WTC11 (cell line): ENCODE results near the gene SLC22A4. TPM values are rescaled to one million over a fixed set of nuclear protein-coding genes. Genes with fewer than 3 reads are reported as not detected.

Experiments
- ATAC-seq: fragments of 200-7000 bp; cut with Tn5 transposase; 2 replicates; pipeline ENCODE4 v1.10.0; 2021; ENCODE audit warnings: mild to moderate bottlenecking, moderate library complexity
- CTCF ChIA-PET: fragments of 300-600 bp; sonication (Branson Sonifier 250); formaldehyde crosslinking; loops from one replicate; lab custom pipeline; 2021; ENCODE audit warnings: antibody characterized with exemption; lab: Charles Lee
- POLR2A ChIA-PET: fragments of 350-600 bp; sonication (Branson Sonifier 250); formaldehyde crosslinking; loops from one replicate; lab custom pipeline; 2021; ENCODE audit warnings: antibody characterized with exemption; lab: Charles Lee
- DNase-seq: peaks from one replicate; pipeline ENCODE4 v3.0.0; 2021; ENCODE audit warnings: low spot score
- H3K27ac Mint-ChIP-seq: 2 replicates; pipeline ENCODE4 v1.8.0; 2021; ENCODE audit warnings: mixed read lengths
- H3K27me3 Mint-ChIP-seq: 2 replicates; pipeline ENCODE4 v1.8.0; 2021; ENCODE audit warnings: low read depth, mild to moderate bottlenecking, moderate library complexity, mixed read lengths
- H3K36me3 Mint-ChIP-seq: 2 replicates; pipeline ENCODE4 v1.8.0; 2021; ENCODE audit warnings: mixed read lengths
- H3K4me1 Mint-ChIP-seq: 2 replicates; pipeline ENCODE4 v1.8.0; 2022; ENCODE audit warnings: mixed read lengths
- H3K4me3 Mint-ChIP-seq: 2 replicates; pipeline ENCODE4 v1.8.0; 2021; ENCODE audit warnings: mild to moderate bottlenecking, moderate library complexity, mixed read lengths
- H3K9me3 Mint-ChIP-seq: 2 replicates; pipeline ENCODE4 v1.8.0; 2021; ENCODE audit warnings: mixed read lengths
- CREM ChIP-seq: sonication (generic); formaldehyde crosslinking; IDR thresholded peaks from 2 replicates; pipeline ENCODE4 v1.8.1; 2022; ENCODE audit warnings: mild to moderate bottlenecking, missing genetic modification reagents, moderate library complexity
- CTCF ChIP-seq: fragments of 200-600 bp; IDR thresholded peaks from 2 replicates; pipeline ENCODE4 v1.8.0; 2022; ENCODE audit warnings: antibody characterized with exemption
- FOXJ3 ChIP-seq: sonication (generic); formaldehyde crosslinking; IDR thresholded peaks from 2 replicates; pipeline ENCODE4 v1.9.0; 2021; ENCODE audit warnings: missing genetic modification reagents, mild to moderate bottlenecking, borderline replicate concordance
- GRHL2 ChIP-seq: fragments of 250-450 bp; sonication (Bioruptor Pico); IDR thresholded peaks from 2 replicates; pipeline ENCODE4 v1.8.0; 2022; ENCODE audit warnings: mild to moderate bottlenecking, moderate library complexity; ENCODE audit not compliant: insufficient replicate concordance, severe bottlenecking
- MAX ChIP-seq: sonication (generic); formaldehyde crosslinking; IDR thresholded peaks from 2 replicates; pipeline ENCODE4 v1.8.0; 2022; ENCODE audit warnings: mild to moderate bottlenecking, missing genetic modification reagents
- MLX ChIP-seq: sonication (generic); formaldehyde crosslinking; IDR thresholded peaks from 2 replicates; pipeline ENCODE4 v1.8.1; 2023; ENCODE audit warnings: mild to moderate bottlenecking, missing genetic modification reagents, moderate library complexity
- NR1H2 ChIP-seq: sonication (generic); formaldehyde crosslinking; IDR thresholded peaks from 2 replicates; pipeline ENCODE4 v1.9.0; 2021; ENCODE audit warnings: mild to moderate bottlenecking, moderate library complexity, missing genetic modification reagents
- PRDM15 ChIP-seq: sonication (generic); formaldehyde crosslinking; IDR thresholded peaks from 2 replicates; pipeline ENCODE4 v1.8.0; 2022; ENCODE audit warnings: missing genetic modification reagents
- RORB ChIP-seq: fragments of 250-450 bp; sonication (Bioruptor Pico); IDR thresholded peaks from 2 replicates; pipeline ENCODE4 v1.9.0; 2021; ENCODE audit warnings: mild to moderate bottlenecking
- TP53 ChIP-seq: sonication (generic); formaldehyde crosslinking; IDR thresholded peaks from 2 replicates; pipeline ENCODE4 v1.8.1; 2023; ENCODE audit warnings: mild to moderate bottlenecking, missing genetic modification reagents
- ZNF121 ChIP-seq: sonication (generic); formaldehyde crosslinking; IDR thresholded peaks from 2 replicates; pipeline ENCODE4 v1.8.0; 2023; ENCODE audit warnings: missing genetic modification reagents
- ZNF263 ChIP-seq: sonication (generic); formaldehyde crosslinking; IDR thresholded peaks from 2 replicates; pipeline ENCODE4 v1.8.1; 2022; ENCODE audit warnings: low read depth, mild to moderate bottlenecking, moderate library complexity, missing genetic modification reagents
- ZNF423 ChIP-seq: fragments of 250-450 bp; sonication (Bioruptor Pico); IDR thresholded peaks from 2 replicates; pipeline ENCODE4 v2.1.2; 2022; ENCODE audit warnings: mild to moderate bottlenecking, moderate library complexity
- ZNF532 ChIP-seq: fragments of 250-450 bp; sonication (Bioruptor Pico); IDR thresholded peaks from 2 replicates; pipeline ENCODE4 v1.9.0; 2021; ENCODE audit warnings: mild to moderate bottlenecking, borderline replicate concordance
- total RNA-seq: library from RNA; stranded (reverse); gene quantifications from 3 replicates; pipeline ENCODE4 v1.2.3, GENCODE V29; 2021
- TF ChIP-seq, protein P1 (sequence below): sonication (generic); formaldehyde crosslinking; conservative IDR thresholded peaks from 2 replicates; pipeline ENCODE4 v1.8.1; 2023; ENCODE audit warnings: mild to moderate bottlenecking, low read depth, missing genetic modification reagents, moderate library complexity

Gene SLC22A4
- total RNA-seq, 1 experiment from 2014 or later: 0.35 TPM

- no peak for TF ChIP-seq PRDM15 (CRISPR knock-in tag)
- TF ChIP-seq ZNF121: no peak
- TF ChIP-seq CREM (CRISPR knock-in tag): no peak
- TF ChIP-seq GRHL2 (CRISPR knock-in tag): no peak
- no peak for TF ChIP-seq ZNF423
- TF ChIP-seq TP53 (CRISPR knock-in tag): no peak
- TF ChIP-seq ZNF263: no peak
- TF ChIP-seq MLX (CRISPR knock-in tag): no peak
- TF ChIP-seq RORB (CRISPR knock-in tag): no peak
- no peak for TF ChIP-seq NR1H2 (CRISPR knock-in tag)
Measured at GRCh38 chr5:132375957-132376356, 81.8 kb downstream of the SLC22A4 start (continued).

GRCh38 chr5:132376694-132377641, 82.8 kb downstream of the SLC22A4 start:
- ChIA-PET CTCF (no interaction called here), POLR2A (no interaction called here)
- Mint-ChIP-seq H3K4me1 (no peaks in the 10 kb centered on the region), H3K36me3 (no peaks in the 10 kb centered on the region), H3K27me3 (no peaks in the 10 kb centered on the region), H3K27ac (no peak overlapping the region), H3K4me3 (no peak overlapping the region), H3K9me3 (no peaks in the 10 kb centered on the region)
- ATAC-seq (no peak), DNase-seq (no peak)
- TF ChIP-seq ZNF532 (no peak), FOXJ3 (no peak), PRDM15 (CRISPR knock-in tag) (no peak), NR1H2 (CRISPR knock-in tag) (no peak), MAX (CRISPR knock-in tag) (no peak), CTCF (no peak)
- TF ChIP-seq, protein P1, sequence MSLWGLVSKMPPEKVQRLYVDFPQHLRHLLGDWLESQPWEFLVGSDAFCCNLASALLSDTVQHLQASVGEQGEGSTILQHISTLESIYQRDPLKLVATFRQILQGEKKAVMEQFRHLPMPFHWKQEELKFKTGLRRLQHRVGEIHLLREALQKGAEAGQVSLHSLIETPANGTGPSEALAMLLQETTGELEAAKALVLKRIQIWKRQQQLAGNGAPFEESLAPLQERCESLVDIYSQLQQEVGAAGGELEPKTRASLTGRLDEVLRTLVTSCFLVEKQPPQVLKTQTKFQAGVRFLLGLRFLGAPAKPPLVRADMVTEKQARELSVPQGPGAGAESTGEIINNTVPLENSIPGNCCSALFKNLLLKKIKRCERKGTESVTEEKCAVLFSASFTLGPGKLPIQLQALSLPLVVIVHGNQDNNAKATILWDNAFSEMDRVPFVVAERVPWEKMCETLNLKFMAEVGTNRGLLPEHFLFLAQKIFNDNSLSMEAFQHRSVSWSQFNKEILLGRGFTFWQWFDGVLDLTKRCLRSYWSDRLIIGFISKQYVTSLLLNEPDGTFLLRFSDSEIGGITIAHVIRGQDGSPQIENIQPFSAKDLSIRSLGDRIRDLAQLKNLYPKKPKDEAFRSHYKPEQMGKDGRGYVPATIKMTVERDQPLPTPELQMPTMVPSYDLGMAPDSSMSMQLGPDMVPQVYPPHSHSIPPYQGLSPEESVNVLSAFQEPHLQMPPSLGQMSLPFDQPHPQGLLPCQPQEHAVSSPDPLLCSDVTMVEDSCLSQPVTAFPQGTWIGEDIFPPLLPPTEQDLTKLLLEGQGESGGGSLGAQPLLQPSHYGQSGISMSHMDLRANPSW (CRISPR knock-in tag): no peak
